HepG2 (cell line): ENCODE measurements around the gene HCN4. TPM values are rescaled to one million over a fixed set of nuclear protein-coding genes. Genes with fewer than 3 reads are reported as not detected.

Experiments used
- ATAC-seq: fragments of 200-7000 bp; cut with Tn5 transposase; 3 replicates; pipeline ENCODE4 v1.9.1; 2020; ENCODE audit warnings: mild to moderate bottlenecking, moderate library complexity
- BruUV-seq: library from RNA; stranded (reverse); fragments of 400-500 nt; replicated peaks from 2 replicates; lab custom pipeline; 2021; lab: Mats Ljungman, UMichigan
- CTCF ChIA-PET: fragments of 300-600 bp; formaldehyde crosslinking; extraction: SDS; loops from one replicate; lab custom pipeline; 2021; ENCODE audit warnings: low total read pairs, inconsistent platforms, low intra/inter-chr PET ratio; lab: Yijun Ruan, JAX
- POLR2A ChIA-PET: fragments of 350-600 bp; sonication (Branson Sonifier 250); formaldehyde crosslinking; loops from one replicate; lab custom pipeline; 2020; ENCODE audit warnings: antibody characterized with exemption, inconsistent platforms; lab: Yijun Ruan, JAX
- DNase-seq: peaks from one replicate; pipeline ENCODE4 v3.0.0-alpha.2; 2015; ENCODE audit warnings: low spot score
- FAIRE-seq: peaks from 3 replicates; lab custom pipeline; 2011; peaks lifted over from hg19 to GRCh38; lab: Jason Lieb, UNC
- H2AFZ ChIP-seq: one replicate; pipeline ENCODE4 v1.6.1; 2011; ENCODE audit warnings: low read length, inconsistent platforms
- H3K27ac ChIP-seq: fragments of 300-600 bp; 3 replicates; pipeline ENCODE4 v1.8.0; 2011; ENCODE audit warnings: mixed run types, mild to moderate bottlenecking, mixed read lengths, low read length, inconsistent platforms; ENCODE audit not compliant: insufficient read depth; ENCODE audit errors: extremely low read length
- H3K27me3 ChIP-seq, 2 experiments: fragments of 200-600 bp in 1 of 2; 2 replicates in 1 of 2; 3 replicates in 1 of 2; pipeline versions ENCODE4 v1.6.0 to v1.8.0; 2011; ENCODE audit warnings: low read length in 2 of 2, mild to moderate bottlenecking in 2 of 2, moderate library complexity in 2 of 2, inconsistent platforms in 1 of 2; ENCODE audit not compliant: insufficient read depth in 2 of 2, control insufficient read depth in 1 of 2
- H3K36me3 ChIP-seq, 2 experiments: fragments of 200-600 bp in 1 of 2; replicated peaks in 1 of 2; 2 replicates in 1 of 2; 3 replicates in 1 of 2; pipeline versions ENCODE4 v1.5.1 to v1.8.0; 2011; ENCODE audit warnings: low read length in 2 of 2, inconsistent platforms in 1 of 2; ENCODE audit not compliant: insufficient read depth in 2 of 2, control insufficient read depth in 1 of 2
- H3K4me1 ChIP-seq: 2 replicates; pipeline ENCODE4 v1.5.1; 2012; ENCODE audit warnings: low read length, inconsistent platforms; ENCODE audit not compliant: insufficient read depth
- H3K4me2 ChIP-seq: 2 replicates; pipeline ENCODE4 v1.6.0; 2011; ENCODE audit warnings: low read depth, low read length, inconsistent platforms
- H3K4me3 ChIP-seq, 3 experiments: fragments of 200-600 bp in 1 of 3; sonication (generic), shearing (Covaris generic) in 1 of 3; replicated peaks in 1 of 3; 2 replicates each; pipeline ENCODE4 v1.5.1; 2011 to 2016; ENCODE audit warnings: low read length in 3 of 3, inconsistent platforms in 2 of 3, low read depth in 2 of 3, mild to moderate bottlenecking in 2 of 3, control low read depth in 1 of 3, mixed read lengths in 1 of 3; ENCODE audit not compliant: insufficient read depth in 1 of 3
- H3K79me2 ChIP-seq: one replicate; pipeline ENCODE4 v1.6.1; 2011; ENCODE audit warnings: low read length, inconsistent platforms; ENCODE audit not compliant: insufficient read depth
- H3K9ac ChIP-seq: 2 replicates; pipeline ENCODE4 v1.6.0; 2011; ENCODE audit warnings: mild to moderate bottlenecking, low read depth, low read length, inconsistent platforms; ENCODE audit not compliant: insufficient read depth
- H3K9me3 ChIP-seq: 2 replicates; pipeline ENCODE4 v1.5.1; 2012; ENCODE audit warnings: mild to moderate bottlenecking, low read length
- H4K20me1 ChIP-seq: 2 replicates; pipeline ENCODE4 v1.6.0; 2011; ENCODE audit warnings: inconsistent platforms, mild to moderate bottlenecking, low read length, moderate library complexity; ENCODE audit not compliant: insufficient read depth
- MLLT10 ChIP-seq: sonication (generic); formaldehyde crosslinking; IDR thresholded peaks from 2 replicates; pipeline ENCODE4 v1.4.0; 2020; ENCODE audit warnings: missing genetic modification reagents
- NR2F6 ChIP-seq, 2 experiments: IDR thresholded peaks; 2 replicates each; pipeline ENCODE4 v1.6.1; 2016; ENCODE audit warnings: antibody characterized with exemption in 1 of 2, mild to moderate bottlenecking in 1 of 2
- PHB2 ChIP-seq: fragments of 450-650 bp; IDR thresholded peaks from 2 replicates; pipeline ENCODE4 v1.6.1; 2018; ENCODE audit not compliant: partially characterized antibody
- YEATS2 ChIP-seq: sonication (generic); formaldehyde crosslinking; IDR thresholded peaks from 2 replicates; pipeline ENCODE4 v1.4.0; 2020; ENCODE audit warnings: missing genetic modification reagents, borderline replicate concordance
- ZBTB2 ChIP-seq: sonication (generic); formaldehyde crosslinking; IDR thresholded peaks from 2 replicates; pipeline ENCODE4 v1.8.0; 2022; ENCODE audit warnings: low read depth, missing genetic modification reagents
- ZBTB34 ChIP-seq: sonication (generic); formaldehyde crosslinking; IDR thresholded peaks from 2 replicates; pipeline ENCODE4 v1.8.0; 2022; ENCODE audit warnings: mild to moderate bottlenecking, missing genetic modification reagents
- ZNF281 ChIP-seq: sonication (generic); formaldehyde crosslinking; IDR thresholded peaks from 2 replicates; pipeline ENCODE4 v1.4.0; 2020; ENCODE audit warnings: missing genetic modification reagents, borderline replicate concordance
- ZNF720 ChIP-seq: sonication (generic); formaldehyde crosslinking; IDR thresholded peaks from 2 replicates; pipeline ENCODE4 v1.4.0; 2020; ENCODE audit warnings: missing genetic modification reagents
- ZNF891 ChIP-seq: sonication (generic); formaldehyde crosslinking; IDR thresholded peaks from 2 replicates; pipeline ENCODE4 v1.5.0; 2020; ENCODE audit warnings: mild to moderate bottlenecking, missing genetic modification reagents
- whole genome bisulfite sequencing: methylation state at CpG from one replicate; pipeline ENCODE4 v1.1.6; 2017; ENCODE audit warnings: low lambda C conversion rate; 5-methylcytosine and 5-hydroxymethylcytosine counted together
- in situ Hi-C: cut with HindIII; loops from 2 replicates; pipeline ENCODE4 v1.10.0; 2017; ENCODE audit warnings: low pct_unique_long_range_greater_than_20kb; ENCODE audit not compliant: extremely low pct_ligation_motif_present
- intact Hi-C: fragments of 100-400 bp; cut with micrococcal nuclease; formaldehyde crosslinking; loops from one replicate; pipeline ENCODE4 v1.10.0; 2022; ENCODE audit not compliant: unreplicated experiment
- polyA plus RNA-seq, 8 experiments: library from polyadenylated mRNA; depleted of rRNA in 3 of 8; stranded (reverse) in 7 of 8; unstranded in 1 of 8; fragments of >200 nt; fragmentation: Illumina TruSeq in 4 of 8; extraction: Trizol in 4 of 8; gene quantifications; 2 replicates each; pipeline versions ENCODE4 v1.2.1 to v1.2.3, GENCODE V29; 2011 to 2016; ENCODE audit warnings: low read depth in 4 of 8, missing spikeins in 1 of 8, mixed read lengths in 1 of 8; ENCODE audit not compliant: insufficient read depth in 1 of 8
- total RNA-seq, 5 experiments: library from RNA; depleted of rRNA; stranded (reverse); fragments of >200 nt; fragmentation: Illumina TruSeq; extraction: Trizol; gene quantifications; 2 replicates each; pipeline ENCODE4 v1.2.3, GENCODE V29; 2016; ENCODE audit warnings: low read depth in 1 of 5
- TF ChIP-seq, protein P1 (sequence below): sonication (generic); formaldehyde crosslinking; IDR thresholded peaks from 2 replicates; pipeline ENCODE4 v1.9.0; 2022; ENCODE audit warnings: missing genetic modification reagents, mild to moderate bottlenecking, borderline replicate concordance

HCN4 gene
- total and polyA plus RNA-seq, 2 of the 13 experiments (the other 11 are each of a cell fraction or from before 2014, with no cell fraction given) = not detected

GRCh38 chr15:73326157-73326556 is 42.6 kb downstream of the HCN4 start:
- H3K36me3 ChIP-seq = no peaks in the 10 kb centered on the region
- H3K9ac ChIP-seq = no peak overlapping the region
- intact Hi-C loops (no loop called here), in situ Hi-C loops (no loop called here)
- DNase-seq = no peak
- H3K4me3 ChIP-seq = no peak overlapping the region
- TF ChIP-seq, protein P1, sequence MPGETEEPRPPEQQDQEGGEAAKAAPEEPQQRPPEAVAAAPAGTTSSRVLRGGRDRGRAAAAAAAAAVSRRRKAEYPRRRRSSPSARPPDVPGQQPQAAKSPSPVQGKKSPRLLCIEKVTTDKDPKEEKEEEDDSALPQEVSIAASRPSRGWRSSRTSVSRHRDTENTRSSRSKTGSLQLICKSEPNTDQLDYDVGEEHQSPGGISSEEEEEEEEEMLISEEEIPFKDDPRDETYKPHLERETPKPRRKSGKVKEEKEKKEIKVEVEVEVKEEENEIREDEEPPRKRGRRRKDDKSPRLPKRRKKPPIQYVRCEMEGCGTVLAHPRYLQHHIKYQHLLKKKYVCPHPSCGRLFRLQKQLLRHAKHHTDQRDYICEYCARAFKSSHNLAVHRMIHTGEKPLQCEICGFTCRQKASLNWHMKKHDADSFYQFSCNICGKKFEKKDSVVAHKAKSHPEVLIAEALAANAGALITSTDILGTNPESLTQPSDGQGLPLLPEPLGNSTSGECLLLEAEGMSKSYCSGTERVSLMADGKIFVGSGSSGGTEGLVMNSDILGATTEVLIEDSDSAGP = no peak
- TF ChIP-seq ZNF281 (CRISPR knock-in tag) = no peak
- TF ChIP-seq ZBTB34 (CRISPR knock-in tag) = no peak
- no peak for TF ChIP-seq NR2F6 (IDR thresholded peaks at IDR 0.05)
- TF ChIP-seq NR2F6 (CRISPR knock-in tag; IDR thresholded peaks at IDR 0.05) = no peak
- no peak for TF ChIP-seq ZNF891
- TF ChIP-seq PHB2 = no peak
- no peak for TF ChIP-seq MLLT10 (CRISPR knock-in tag)
- no peak for TF ChIP-seq YEATS2 (CRISPR knock-in tag)
- no peak for TF ChIP-seq ZNF720 (CRISPR knock-in tag)
- no peak for TF ChIP-seq ZBTB2
- no peaks in the 10 kb centered on the region for H3K79me2 ChIP-seq
- H3K27ac ChIP-seq = no peak overlapping the region
- H3K4me1 ChIP-seq = no peaks in the 10 kb centered on the region
- no peak overlapping the region for H3K4me2 ChIP-seq
- no peak for FAIRE-seq
- BruUV-seq = no TSS peak
- ChIA-PET CTCF (no interaction called here), POLR2A (no interaction called here)
- no peaks in the 10 kb centered on the region for H4K20me1 ChIP-seq
- 0% methylated on average over 4 of the region's 4 CpGs for WGBS
- no peak for ATAC-seq
- no peak overlapping the region for H2AFZ ChIP-seq
- no peaks in the 10 kb centered on the region for H3K9me3 ChIP-seq
- peaks cover 4 to 33% of the 10 kb centered on the region in 2 experiments; a peak in 4 of 5 replicates for H3K27me3 ChIP-seq
